GM21447 (cell line): ENCODE data around the gene PLG.
"Not testable (repeated sequence)": the region's sequence is repeated elsewhere in the genome, so short reads cannot be mapped to it uniquely, and the experiment has no call there.

Source experiments
- ATAC-seq: cut with Tn5 transposase; IDR thresholded peaks from one replicate; pipeline ENCODE4 v1.9.1; 2021; ENCODE audit not compliant: unreplicated experiment

The PLG gene

DNA sequence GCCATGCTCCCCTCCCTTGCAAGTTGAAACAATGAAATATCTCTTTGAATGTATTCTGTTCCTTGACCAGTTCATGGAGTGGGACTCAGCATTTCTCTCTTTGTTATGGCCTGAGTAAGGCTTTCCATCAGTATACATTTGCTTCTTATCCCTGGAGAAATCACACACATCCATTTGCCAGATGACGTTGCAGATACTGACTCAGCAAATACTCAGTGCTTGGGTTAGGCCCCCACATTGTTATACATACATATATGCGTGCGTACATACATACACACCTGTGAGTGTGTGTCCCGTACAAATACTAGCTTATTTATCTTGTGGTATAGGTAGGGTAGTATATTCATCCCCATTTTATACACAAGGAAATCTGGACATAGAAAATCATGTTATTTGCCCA, 72.4 kb downstream of the PLG start:
- ATAC-seq: no peak

- no peak for ATAC-seq
Measured at GRCh38 chr6:160775792-160776580, 73.9 kb downstream of the PLG start.

DNA sequence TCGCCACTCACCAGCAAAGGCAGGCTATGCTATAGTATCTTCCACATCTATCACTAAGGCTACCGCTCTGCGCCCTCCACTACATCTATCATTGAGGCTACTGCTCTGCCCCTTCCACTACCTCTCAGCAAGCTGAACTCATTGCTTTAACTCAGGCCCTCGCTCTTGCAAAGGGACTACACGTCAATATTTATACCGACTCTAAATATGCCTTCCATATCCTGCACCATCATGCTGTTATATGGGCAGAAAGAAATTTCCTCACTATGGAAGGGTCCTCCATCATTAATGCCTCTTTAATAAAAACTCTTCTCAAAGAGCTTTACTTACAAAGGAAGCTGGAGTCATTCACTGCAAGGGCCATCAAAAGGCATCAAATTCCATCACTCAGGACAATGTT, 77.1 kb downstream of the PLG start:
- ATAC-seq: not testable (repeated sequence)

DNA sequence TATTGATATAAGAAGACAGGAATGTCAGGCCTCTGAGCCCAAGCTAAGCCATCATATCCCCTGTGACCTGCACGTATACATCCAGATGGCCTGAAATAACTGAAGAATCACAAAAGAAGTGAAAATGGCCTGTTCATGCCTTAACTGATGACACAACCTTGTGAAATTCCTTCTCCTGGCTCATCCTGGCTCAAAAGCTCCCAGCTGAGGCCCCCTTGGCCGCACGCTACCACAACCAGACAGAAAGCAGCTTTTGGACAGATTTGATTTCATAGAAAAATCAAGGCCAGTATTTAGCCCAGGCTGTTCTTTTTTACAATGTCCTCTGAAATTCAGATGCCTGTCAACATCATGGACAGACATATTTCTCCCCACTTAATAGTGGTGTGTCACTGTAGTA, 78.6 kb downstream of the PLG start:
- ATAC-seq: not testable (repeated sequence)

GRCh38 chr6:160781298-160781697, 79.3 kb downstream of the PLG start:
- no peak for ATAC-seq

GRCh38 chr6:160782228-160782627, 80.2 kb downstream of the PLG start:
- ATAC-seq: no peak

- ATAC-seq: no peak
Measured at GRCh38 chr6:160783741-160784140, 81.7 kb downstream of the PLG start.

DNA sequence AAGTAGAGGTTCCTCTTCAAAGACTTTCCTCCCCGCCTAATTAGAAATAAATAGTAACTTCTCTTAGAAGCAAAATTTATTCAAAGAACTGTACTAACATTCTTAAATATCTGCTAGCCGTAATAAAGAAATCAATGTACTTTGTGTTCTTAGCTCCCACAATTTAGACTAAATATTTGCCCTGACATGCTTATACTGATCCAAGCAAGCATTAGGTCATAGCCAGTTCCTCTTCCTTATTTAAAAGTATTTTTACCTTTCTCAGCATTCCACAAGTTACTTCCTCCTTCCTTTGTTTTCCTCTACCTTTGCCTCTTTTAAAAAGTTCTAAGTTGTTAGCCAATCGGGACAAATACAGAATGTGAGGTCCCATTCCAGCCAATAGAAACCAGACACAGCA, 86.1 kb downstream of the PLG start:
- ATAC-seq: not testable (repeated sequence)

DNA sequence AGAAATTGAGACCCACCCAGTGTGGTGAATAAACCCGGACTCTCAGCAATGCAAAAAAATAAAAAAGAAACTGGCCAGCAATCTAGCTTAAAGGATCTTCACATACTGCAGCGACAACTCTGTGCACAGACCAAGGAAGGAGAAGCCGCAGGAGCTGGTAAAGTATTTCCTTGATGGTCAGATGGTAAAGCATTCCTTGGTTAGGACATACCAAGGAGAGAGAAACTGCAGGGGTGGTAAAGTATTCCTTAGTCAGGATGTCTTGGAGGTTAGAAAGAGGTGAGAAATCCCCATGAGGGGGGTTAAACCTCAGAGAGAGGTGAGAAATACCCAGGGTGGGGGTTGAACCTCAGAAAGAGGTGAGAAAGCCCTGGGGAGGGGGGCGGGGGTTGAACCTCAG, 86.8 kb downstream of the PLG start:
- no peak for ATAC-seq

GRCh38 chr6:160789263-160790027, 87.4 kb downstream of the PLG start:
- no peak for ATAC-seq

- peak; percentile 34 for ATAC-seq
Measured at GRCh38 chr6:160790028-160790792, 88.2 kb downstream of the PLG start.

DNA sequence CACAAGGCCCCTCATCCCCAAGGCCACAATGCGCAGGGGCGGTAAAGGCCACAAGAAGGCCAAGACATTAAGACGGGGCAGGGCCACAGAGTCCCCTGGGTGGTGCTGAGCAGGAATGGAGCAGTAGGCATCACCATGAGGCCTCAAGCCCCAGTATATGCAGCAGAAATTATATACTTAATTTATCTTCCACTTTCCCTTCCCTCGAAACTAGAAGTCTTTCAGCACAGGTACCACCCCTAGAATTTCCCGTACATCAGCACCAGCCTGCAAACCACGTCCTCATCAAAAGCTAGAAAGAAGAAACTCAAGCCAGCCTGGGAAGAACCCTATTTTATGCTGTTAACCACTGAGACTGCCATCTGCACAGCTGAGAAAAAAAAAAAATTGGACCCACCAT, 89.4 kb downstream of the PLG start:
- ATAC-seq: peak; percentile 76

- ATAC-seq: peak; percentile 47
Measured at GRCh38 chr6:160791981-160792418, 90.0 kb downstream of the PLG start.

GRCh38 chr6:160792708-160793107, 90.7 kb downstream of the PLG start:
- ATAC-seq: no peak

- no peak for ATAC-seq
Measured at GRCh38 chr6:160793652-160794051, 91.6 kb downstream of the PLG start.

DNA sequence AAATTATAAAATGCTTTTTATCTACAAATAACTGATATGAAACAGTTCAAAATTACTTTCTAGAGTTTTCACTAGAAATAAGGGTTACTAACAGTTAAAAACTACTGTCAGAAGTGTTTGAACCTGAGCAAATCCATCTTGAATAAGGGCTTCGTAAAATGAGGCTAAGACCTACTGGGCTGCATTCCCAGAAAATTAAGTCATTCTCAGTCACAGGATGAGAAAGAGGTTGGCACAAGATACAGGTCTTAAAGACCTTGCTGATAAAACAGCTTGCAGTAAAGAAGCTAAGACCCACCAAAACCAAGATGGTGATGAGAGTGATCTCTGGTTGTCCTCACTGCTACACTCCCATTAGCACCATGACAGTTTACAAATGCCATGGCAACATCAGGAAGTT, 93.7 kb downstream of the PLG start:
- no peak for ATAC-seq

DNA sequence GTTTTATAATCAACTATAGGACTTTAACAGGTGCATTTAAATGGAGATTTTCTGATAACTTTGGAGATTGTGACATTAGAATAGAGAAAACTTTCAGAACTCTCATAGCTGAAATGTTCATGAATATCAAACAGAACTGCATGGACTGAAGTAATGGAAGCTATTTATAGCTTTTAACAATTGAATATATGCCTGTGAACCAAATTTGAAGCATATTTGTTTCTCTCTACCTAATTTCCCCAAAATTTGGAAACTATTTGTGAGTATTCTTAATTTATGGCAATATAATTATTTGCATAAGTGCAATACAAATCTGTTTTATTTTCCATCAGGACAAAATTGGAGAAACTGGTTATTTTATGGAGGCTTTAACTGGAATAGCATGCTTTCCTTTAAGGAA, 96.6 kb downstream of the PLG start:
- ATAC-seq: no peak

DNA sequence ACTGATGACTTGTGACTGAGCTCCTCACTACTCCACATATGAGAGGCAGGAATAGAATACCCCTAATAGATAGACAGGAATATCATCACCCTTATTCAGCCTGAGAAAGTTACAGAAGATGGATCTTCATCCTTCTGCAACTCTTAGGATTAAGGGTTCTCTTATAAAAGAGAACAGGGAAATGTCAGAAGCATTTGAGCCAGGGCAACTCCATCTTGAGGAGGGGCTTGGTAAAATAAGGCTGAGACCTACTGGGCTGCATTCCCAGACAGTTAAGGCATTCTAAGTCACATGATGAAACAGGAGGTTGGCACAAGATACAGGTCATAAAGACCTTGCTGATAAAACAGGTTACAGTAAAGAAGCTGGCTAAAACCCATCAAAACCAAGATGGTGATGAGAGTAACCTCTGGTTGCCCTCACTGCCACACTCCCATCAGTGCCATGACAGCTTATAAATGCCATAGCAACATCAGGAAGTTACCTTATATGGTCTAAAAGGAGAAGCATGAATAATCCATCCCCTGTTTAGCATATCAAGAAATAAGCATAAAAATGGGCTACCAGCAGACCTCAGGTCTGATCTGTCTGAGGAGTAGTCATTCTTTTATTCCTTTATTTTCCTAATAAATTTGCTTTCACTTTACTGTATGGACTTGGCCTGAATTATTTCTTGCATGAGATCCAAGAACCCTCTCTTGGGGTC, 97.9 kb downstream of the PLG start:
- no peak for ATAC-seq

DNA sequence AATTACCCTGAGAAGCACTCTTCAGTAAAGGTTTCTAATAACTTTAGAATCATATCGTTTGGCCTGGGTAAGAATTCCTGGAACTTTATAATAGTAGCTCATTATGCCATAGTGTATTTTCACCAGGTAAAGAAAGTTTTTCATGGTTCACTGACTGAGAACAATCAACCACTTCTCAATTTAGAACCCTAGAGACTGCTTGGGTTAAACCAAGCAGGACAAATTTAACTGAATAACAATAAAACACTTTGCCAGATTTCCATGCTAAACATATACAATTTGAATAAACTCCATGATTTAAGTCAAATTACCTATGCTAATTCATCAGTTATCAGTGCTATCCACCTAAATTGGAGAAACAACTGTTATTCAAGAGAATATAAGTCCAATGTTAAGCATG, 99.4 kb downstream of the PLG start:
- no peak for ATAC-seq

GRCh38 chr6:160802049-160802448, 100.0 kb downstream of the PLG start:
- not testable (repeated sequence) for ATAC-seq
